Amygdala (tissue), 56 donors: ENCODE measurements around the gene ZNF182.
A peak's percentile ranks its signal among the peaks of the same experiment; 100 is the strongest.
"Not testable (repeated sequence)": the region's sequence is repeated elsewhere in the genome, so short reads cannot be mapped to it uniquely, and the experiment has no call there.

Experiments used
- DNase-seq, 56 donors: peaks; one replicate each; lab custom pipeline; 2025; lab: John Stamatoyannopoulos, UW

Gene ZNF182

DNA sequence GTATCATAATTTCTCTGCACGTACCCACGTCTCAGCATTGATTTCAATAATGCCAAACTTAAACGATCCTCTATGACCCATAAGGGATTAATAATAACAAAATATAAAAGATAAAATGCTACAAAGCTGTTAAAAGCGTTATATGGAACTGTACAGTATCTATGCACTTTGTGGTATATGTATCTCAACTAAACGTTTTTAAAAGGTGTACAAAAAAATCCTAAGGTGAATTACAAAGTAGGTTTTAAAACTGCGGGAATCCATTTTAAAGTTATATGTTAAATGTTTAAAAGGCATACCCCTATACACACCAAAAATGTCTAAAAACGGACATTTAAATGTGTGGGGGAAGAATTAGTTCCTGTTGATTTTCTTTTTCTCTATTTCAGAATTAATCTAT is 860 bp downstream of the ZNF182 start:
- DNase-seq: no peak

DNA sequence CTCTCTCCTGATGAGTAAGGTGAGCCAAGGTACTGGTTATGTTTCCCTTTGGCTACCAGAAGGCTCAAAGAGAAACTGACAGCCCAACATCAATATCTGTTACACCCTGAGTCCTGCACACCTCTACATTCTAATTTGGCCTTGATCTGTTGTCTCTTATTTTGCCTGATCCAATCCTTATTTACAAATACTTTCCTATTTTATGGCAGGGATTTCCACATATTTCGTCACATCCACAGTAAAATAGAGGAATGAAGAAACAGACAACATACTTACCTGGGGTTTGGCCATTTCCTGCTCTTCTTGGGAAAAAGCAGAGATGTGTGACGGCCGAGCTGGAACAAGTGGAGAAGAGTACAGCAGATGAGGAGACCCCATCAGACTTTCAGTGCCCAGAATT is 1.5 kb downstream of the ZNF182 start:
- no peak for DNase-seq

DNA sequence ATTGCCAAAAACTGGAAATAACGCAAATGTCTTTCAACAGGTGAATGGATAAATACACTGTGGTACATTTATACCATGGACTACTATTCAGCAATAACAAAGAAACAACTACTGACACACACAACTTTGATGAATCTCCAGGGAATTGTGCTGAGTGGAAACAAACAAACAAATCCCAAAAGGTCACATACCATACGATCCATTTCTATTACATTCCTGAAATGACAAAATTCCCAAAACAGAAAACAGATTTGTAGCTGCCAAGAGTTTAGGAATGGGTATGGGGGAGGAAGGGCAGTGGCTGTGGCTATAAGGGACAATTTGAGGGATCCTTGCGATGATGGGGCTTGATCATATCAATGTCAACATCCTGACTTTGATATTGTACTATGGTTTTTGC is 2.5 kb downstream of the ZNF182 start:
- no peak for DNase-seq

DNA sequence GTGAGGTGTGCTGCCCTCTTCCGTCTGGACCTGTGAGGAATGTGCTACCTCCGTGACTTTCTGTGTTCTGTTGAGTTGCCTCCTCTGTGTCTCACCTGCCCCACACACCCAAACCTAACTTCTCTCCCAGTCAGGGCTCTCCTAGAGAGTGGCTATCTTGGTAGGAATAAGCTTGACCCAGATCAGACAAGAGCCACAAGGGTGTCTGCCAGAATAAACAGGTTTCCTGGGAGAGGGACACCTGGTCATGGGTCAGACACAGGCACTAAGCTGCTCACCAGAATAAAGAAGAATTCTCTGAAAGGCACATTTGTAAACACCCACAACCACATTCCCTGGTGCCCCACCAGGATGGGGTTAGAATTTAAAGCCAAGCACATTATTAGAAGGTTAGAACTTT is 11.1 kb downstream of the ZNF182 start:
- DNase-seq: no peak

DNA sequence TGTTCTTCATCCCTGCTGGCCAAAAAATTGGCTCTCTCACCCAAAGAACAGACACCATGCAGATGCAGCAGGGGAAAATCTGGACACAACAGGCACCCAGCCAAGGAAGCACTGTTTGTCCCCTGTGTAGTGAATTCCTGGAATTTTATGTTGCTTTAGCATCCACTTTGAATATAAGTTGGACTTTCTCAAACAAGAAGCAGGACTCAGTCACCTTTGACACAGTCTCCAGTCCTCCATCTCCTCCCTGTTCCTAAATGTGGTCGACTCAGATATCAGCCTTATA is 11.8 kb downstream of the ZNF182 start:
- no peak for DNase-seq

DNA sequence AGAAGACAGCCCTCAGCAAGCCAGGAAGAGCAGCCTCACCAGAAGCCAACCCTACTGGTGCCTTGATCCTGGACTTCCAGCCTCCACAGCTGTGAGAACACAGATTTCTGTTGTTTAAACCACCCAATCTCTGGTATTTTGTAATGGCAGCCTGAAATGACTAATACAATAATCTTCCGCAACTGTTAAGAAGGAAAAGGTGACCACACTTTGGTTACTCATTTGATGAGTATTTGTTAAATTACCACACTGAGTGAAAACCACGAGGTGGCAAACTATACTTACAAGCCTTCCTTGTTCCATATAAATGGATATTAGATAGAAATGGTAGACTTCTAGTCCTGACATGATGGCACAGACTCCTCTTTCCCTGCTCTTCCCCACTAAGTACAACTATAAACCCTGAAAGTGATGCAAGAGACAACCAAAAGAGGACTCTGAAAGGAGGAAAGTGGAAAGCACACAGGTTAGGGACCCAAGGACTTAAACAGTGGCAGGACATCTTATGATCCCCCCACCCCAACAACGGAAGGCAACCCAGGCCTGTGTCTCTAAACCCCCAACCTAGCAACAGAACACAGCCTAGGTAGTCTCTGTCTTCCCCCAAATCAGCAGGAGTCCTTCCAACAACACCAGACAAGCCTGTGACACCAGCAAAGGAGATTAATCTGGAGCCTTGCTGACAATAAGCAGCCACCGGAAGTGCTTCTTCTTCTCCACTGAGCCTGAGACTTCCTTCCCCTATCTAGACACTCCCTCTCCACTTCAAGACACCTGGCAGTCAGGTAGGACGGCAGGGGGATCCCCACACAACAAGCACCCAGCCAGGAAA is 12.3 kb downstream of the ZNF182 start:
- no peak for DNase-seq

DNA sequence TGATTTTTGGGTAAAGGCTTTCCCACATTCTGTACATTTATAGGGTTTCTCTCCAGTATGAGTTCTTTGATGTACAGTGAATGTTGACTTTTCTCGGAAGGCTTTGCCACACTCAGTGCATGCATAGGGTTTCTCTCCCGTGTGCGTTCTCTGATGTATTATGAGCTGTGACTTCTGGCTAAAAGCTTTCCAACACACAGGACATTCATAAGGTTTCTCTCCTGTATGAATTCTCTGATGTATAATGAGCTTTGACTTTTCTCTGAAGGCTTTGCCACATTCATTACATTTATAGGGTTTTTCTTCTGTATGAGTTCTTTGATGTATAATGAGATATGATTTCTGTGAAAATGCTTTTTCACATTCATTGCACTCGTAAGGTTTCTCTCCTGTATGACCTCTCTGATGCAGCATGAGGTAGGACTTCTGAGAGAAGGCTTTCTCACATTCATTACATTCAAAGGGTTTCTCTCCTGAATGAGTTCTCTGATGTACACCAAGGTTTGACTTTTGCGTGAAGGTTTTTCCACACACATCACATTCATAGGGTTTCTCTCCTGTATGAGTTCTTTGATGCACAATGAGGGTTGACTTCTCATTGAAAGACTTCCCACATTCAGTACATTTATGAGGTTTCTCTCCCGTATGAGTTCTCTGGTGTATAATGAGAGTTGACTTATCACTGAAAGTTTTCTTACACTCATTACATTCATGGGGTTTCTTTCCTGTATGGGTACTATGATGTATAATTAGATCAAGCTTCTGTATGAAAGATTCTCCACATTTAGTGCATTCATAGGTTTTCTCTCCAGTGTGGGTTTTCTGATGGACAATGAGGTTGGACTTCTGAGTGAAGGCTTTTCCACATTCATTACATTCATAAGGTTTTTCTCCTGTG is 27.3 kb downstream of the ZNF182 start:
- no peak for DNase-seq

DNA sequence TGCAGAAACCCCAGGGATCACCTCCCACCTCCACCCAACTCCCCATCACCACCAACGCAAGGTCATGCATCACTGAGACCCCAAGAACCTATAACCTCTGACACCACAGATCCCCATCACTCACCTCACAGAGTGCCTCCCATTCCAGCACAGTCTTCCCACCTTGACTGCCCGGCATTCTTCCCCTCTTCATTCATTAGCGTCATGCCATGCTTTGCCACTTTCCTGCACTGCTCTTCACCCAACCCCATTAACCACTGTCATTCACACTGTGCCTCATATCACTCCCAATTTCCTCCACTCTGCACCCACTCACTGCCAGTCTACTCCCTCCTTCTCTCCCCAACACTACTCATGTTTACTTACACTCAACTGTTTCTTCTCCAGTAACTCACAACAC is 30.6 kb downstream of the ZNF182 start:
- DNase-seq: no peak

DNA sequence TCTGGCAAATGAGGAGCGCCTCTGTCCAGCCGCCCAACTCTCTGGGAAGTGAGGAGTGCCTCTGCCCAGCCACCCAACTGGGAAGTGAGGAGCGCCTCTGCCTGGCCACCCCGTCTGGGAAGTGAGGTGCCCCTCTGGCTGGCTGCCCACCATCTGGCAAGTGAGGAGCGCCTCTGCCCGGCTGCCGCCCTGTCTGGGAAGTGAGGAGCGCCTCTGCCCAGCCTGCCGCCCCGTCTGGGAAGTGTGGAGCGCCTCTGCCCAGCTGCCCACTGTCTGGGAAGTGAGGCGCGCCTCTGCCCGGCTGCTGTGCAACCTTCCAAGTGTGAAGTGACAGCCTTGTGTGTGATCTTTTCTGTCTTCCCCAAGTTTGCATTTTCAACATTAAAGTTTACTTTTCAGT is 38.3 kb downstream of the ZNF182 start:
- DNase-seq: not testable (repeated sequence)

DNA sequence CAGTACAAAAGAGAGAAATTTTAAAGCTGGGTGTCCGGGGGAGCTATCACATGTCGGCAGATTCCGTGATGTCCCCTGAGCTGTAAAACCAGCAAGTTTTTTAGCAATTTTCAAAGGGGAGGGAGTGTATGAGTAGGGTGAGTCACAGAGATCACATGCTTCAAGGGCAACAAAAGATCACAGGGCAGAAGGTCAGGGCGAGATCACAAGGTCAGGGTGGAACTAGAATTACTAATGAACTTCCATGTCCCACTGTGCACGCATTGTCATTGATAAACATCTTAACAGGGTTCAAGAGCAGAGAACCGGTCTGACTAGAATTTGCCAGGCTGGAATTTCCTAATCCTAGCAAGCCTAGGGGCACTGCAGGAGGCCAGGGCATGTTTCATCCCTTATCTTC is 42.0 kb downstream of the ZNF182 start:
- DNase-seq: not testable (repeated sequence)

DNA sequence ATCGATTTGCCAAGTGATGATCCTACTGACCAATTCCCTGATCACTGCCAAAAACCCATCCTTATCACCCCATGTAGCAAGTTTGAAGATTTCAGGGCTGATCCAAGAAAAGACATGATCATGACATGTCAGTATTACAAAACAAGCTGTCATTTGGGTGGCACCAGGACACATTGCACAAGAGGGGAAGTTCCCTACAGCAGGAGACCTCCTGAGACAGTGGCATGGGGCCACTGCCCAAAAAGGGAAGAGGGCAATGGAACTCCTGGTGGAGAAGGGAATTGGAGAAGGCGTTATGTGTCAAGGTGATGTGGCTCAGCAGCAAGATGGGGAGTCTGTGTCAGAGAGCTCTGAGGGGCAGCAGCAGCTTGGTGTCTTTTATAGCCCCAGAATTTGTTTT is 43.4 kb downstream of the ZNF182 start:
- DNase-seq: no peak

DNA sequence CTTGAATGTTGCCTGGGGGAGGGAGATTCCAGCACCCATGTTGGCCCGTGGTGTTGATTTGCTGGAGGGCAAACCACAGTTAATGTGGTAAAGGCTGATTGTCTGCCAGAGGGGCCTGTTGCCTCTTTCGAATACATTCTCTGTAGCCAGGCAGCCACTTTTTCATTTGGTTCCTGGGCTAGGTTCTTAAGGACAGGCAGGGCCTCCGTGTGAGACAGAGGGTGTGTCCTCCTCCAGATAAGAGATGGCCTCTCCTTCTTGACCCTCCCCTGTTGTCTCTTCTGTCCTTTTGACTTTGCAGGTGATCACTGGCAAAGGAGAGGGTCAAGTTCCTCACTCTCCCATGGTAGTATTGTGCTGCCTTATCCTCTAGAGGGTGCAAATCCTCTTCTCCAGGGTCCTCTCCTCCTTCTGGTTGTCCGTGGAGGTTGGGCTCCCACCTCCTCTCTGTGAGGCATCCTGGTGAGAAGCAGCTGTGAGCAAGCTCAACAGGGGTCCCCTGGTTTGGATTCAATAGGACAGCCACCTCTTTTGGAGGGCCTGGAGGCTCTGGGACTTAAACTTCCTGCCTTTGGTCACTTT is 44.9 kb downstream of the ZNF182 start:
- DNase-seq: no peak

DNA sequence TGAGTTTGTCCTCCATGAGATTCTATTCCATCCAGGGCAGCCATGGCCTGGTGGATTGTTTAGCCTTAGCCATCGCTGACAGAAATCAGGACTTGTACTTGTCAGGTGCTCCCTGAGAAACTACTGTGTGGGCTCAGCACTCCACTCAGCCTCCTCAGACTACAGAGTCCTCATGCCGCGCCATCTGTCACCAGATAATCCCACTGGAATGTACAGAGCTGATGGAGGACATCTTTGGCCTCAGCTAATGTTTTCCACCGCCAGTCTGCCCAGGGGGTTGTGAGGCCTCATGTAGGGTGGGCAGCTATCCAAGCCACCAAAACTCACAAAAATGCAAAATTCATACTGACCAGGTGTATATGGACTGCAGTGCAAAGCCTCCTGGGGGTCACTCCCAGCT is 45.6 kb downstream of the ZNF182 start:
- not testable (repeated sequence) for DNase-seq

DNA sequence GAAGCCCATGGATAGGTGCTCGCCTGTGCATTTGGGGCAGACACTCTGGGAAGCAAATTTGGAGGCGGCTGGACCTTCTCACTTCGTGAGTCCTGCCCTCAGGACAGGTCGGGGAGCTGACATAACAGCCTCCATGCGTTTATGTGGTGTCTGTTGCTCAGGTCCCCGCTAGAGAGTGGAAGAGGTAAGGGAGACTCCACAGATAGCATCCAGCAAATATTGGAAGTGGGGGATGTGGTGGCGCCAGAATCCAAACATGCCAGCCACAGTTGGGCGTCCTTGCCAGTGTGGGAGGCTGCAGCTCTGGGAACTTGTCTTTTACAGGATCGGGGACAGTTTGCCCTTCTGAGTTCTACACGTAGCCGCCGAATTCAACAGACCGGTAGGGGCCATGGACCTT is 47.8 kb downstream of the ZNF182 start:
- no peak for DNase-seq

DNA sequence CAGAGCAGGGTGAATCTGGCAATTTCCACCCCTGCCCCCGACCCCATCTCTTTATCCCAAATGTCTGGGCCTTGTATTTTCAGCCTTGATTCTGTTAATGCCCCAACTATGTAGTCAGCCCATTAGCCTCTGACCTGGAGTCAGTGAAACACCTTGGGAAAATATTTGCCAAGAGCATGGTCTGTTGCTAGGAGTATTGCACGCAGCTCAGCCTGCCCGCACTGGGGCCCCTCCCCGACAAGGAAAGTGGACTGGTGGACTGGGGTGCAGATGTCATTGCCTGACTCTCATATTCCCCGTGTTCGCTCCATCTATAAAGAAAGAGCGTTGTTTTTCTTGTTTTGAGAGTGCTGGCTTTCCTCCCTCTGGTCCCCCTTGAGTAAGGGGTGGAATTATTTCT is 48.5 kb downstream of the ZNF182 start:
- DNase-seq: not testable (repeated sequence)

DNA sequence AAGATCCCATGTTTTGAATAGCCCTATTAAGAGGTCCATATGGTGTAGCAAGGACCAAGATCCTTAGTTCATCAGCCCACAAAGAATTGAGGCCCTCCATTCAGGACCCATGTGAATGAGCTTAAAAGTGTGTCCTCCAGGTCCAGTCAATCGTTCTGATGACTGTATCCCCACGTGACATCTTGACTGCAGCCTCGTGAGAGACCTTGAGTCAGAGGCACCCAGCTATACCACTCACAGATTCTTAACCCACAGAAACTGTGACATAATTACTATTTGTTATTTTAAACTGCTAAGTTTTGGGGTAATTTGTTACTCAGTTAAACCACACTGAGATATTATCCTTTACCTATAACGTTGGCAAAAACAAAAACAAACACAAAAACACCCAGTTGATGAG is 62.4 kb downstream of the ZNF182 start:
- DNase-seq: no peak

DNA sequence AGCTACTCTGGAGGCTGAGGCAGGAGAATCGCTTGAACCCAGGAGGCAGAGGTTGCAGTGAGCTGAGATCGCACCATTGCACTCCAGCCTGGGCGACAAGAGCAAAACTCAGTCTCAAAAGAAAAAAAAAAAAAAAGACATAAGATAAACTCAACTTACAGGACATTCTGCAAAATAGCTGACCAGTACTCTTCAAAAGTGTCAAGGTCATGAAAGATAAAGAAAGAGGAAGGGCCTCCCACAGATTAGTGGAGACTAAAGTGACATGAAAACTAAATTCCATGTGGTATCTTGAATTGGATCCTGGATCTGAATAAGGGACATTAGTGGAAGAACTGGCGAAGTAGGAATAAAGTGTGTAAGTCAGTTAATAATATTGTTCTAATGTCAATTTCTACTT is 63.3 kb downstream of the ZNF182 start:
- no peak for DNase-seq

DNA sequence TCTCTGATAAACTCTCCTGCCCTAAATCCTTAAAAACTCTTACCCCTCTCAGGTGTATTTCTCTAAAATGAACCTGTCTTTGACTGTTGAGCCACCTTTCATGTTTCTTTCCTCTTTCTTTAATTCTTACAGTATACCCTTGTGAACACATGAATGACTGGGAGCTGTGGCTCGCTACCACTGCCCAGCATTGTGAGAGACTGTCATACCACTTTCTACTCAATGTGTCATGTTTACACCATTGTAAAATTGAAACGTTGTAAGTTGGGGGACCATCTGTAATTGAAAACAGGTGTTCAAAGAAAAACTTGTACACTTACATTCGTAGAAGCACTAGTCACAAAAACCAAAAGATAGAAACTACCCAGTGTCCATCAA is 66.9 kb downstream of the ZNF182 start:
- no peak for DNase-seq

DNA sequence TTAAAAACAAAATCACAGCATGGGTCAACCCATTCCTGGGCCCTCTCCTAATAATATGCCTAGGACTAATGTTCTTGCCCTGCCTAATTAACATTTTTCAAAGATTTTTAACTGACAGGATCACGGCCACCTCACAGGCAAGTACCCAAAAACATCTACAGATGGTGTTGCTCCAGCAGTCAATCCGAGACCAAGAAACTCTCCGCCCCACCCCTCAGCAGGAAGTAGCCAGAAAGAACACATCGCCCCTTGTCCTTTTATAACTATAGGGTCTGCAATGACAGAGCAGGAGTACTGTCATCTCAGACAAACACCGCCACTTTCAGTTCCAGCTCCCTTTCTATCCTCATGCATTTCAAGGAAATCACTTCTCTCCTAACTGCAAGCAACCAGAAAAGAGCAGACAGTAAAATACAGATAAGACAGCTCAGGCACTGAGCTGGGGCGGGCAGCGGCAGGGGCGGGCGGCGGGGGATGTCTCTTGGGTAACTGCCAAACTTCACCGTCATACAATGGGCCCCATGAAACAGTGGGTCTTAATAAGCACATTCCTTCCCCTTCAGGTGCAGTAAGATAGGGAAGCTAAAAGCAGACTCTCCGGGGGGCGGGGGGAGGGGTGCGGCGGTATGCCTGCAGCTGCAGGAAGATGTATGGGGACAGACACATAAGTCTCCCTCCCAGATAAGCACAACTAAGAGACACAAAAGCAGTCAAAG is 67.4 kb downstream of the ZNF182 start:
- peak in 5 of 56 donors; percentile 0 to 10 (median 2) for DNase-seq

DNA sequence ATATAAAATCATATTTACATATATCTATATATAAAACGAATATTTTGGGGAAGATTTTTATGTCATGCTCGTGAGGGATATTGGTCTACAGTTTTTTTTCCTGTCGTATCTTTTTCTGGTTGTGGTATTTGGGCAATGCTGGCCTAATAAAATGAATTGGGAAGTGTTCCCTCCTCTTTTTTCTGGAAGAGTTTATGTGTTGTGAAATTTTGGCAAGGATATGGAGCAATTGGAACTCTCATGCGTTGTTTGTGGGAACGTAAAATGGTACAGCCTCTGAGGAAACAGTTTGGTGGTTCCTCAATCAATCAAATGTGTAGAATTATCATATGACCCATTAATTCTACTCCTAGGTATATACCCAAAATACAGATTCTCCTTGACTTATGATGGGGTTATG is 69.8 kb downstream of the ZNF182 start:
- no peak for DNase-seq

DNA sequence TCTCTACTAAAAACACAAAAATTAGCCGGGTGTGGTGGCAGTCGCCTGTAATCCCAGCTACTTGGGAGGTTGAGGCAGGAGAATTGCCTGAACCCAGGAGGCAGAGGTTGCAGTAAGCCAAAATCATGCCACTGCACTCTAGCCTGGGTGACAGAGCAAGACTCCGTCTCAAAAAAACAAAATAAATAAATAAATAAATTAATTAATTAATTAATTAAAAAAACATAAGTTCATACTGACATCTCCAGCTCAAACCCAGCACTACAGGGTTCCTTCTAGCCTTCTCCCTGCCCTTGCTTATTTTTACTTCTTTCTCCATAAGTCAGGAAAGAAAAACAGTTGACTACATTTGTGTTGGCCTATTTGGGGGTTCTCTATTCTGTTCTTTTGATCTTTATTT is 71.8 kb downstream of the ZNF182 start:
- DNase-seq: not testable (repeated sequence)
